Neuronal stem cell (in vitro differentiated cells): ENCODE measurements around the gene FOXD4L1.
"Not testable (repeated sequence)": the region's sequence is repeated elsewhere in the genome, so short reads cannot be mapped to it uniquely, and the experiment has no call there.

ENCODE experiments used
- DNase-seq: peaks from one replicate; pipeline ENCODE4 v3.0.0-alpha.2; 2013; ENCODE audit warnings: low spot score
- H2AFZ ChIP-seq: one replicate; pipeline ENCODE4 v1.6.1; 2013; ENCODE audit warnings: mild to moderate bottlenecking, low read length, inconsistent platforms
- H2AK5ac ChIP-seq: 2 replicates; pipeline ENCODE4 v1.6.1; 2013; ENCODE audit warnings: low read depth, mild to moderate bottlenecking, inconsistent platforms, low read length, moderate library complexity, mixed read lengths
- H2BK120ac ChIP-seq: 2 replicates; pipeline ENCODE4 v1.6.1; 2013; ENCODE audit warnings: low read depth, mild to moderate bottlenecking, inconsistent platforms, low read length, moderate library complexity, mixed read lengths
- H2BK12ac ChIP-seq: one replicate; pipeline ENCODE4 v1.6.1; 2013; ENCODE audit warnings: low read length, inconsistent platforms
- H2BK15ac ChIP-seq: 2 replicates; pipeline ENCODE4 v1.6.1; 2013; ENCODE audit warnings: mild to moderate bottlenecking, low read length, inconsistent platforms, mixed read lengths
- H2BK5ac ChIP-seq: one replicate; pipeline ENCODE4 v1.6.1; 2013; ENCODE audit warnings: inconsistent platforms, mild to moderate bottlenecking, low read length, moderate library complexity
- H3K14ac ChIP-seq: one replicate; pipeline ENCODE4 v1.6.1; 2013; ENCODE audit warnings: low read length, inconsistent platforms
- H3K18ac ChIP-seq: 2 replicates; pipeline ENCODE4 v1.6.1; 2013; ENCODE audit warnings: low read length, inconsistent platforms
- H3K23ac ChIP-seq: 2 replicates; pipeline ENCODE4 v1.6.1; 2013; ENCODE audit warnings: low read depth, mild to moderate bottlenecking, mixed read lengths, low read length, inconsistent platforms; ENCODE audit not compliant: poor library complexity
- H3K27ac ChIP-seq: replicated peaks from 3 replicates; pipeline ENCODE4 v1.5.1; 2013; ENCODE audit warnings: low read length, inconsistent platforms
- H3K27me3 ChIP-seq, 3 experiments: 2 replicates each; pipeline ENCODE4 v1.6.1; 2013; ENCODE audit warnings: low read length in 3 of 3, mild to moderate bottlenecking in 2 of 3, inconsistent platforms in 1 of 3, low read depth in 1 of 3, mixed read lengths in 1 of 3, moderate library complexity in 1 of 3; ENCODE audit not compliant: control insufficient read depth in 3 of 3, insufficient read depth in 3 of 3
- H3K36me3 ChIP-seq, 2 donors: replicated peaks in 1 of 2; 2 replicates each; pipeline ENCODE4 v1.6.1; 2013; ENCODE audit warnings: low read length in 2 of 2; ENCODE audit not compliant: control insufficient read depth in 2 of 2, insufficient read depth in 2 of 2
- H3K4ac ChIP-seq: 2 replicates; pipeline ENCODE4 v1.6.1; 2013; ENCODE audit warnings: inconsistent platforms, mild to moderate bottlenecking, low read length, moderate library complexity
- H3K4me1 ChIP-seq, 2 donors: 1 replicate in 1 of 2; 2 replicates in 1 of 2; pipeline ENCODE4 v1.6.1; 2013; ENCODE audit warnings: low read length in 2 of 2, low read depth in 1 of 2; ENCODE audit not compliant: control insufficient read depth in 2 of 2, insufficient read depth in 1 of 2
- H3K4me2 ChIP-seq: one replicate; pipeline ENCODE4 v1.6.1; 2013; ENCODE audit warnings: mild to moderate bottlenecking, low read length, inconsistent platforms; ENCODE audit not compliant: insufficient read depth, poor library complexity, severe bottlenecking
- H3K4me3 ChIP-seq, 2 donors: 2 replicates each; pipeline ENCODE4 v1.5.1; 2013; ENCODE audit warnings: low read length in 2 of 2, mild to moderate bottlenecking in 2 of 2, inconsistent platforms in 1 of 2, moderate library complexity in 1 of 2
- H3K79me1 ChIP-seq: one replicate; pipeline ENCODE4 v1.6.1; 2013; ENCODE audit warnings: low read depth, mild to moderate bottlenecking, inconsistent platforms, low read length, moderate library complexity
- H3K9ac ChIP-seq: one replicate; pipeline ENCODE4 v1.6.1; 2013; ENCODE audit warnings: mild to moderate bottlenecking, low read depth, low read length, inconsistent platforms; ENCODE audit not compliant: poor library complexity
- H3K9me3 ChIP-seq, 2 donors: replicated peaks in 1 of 2; 2 replicates each; pipeline versions ENCODE3 to v1.6.1; 2013; ENCODE audit warnings: low read length in 2 of 2, mild to moderate bottlenecking in 2 of 2, inconsistent platforms in 1 of 2, low read depth in 1 of 2, mixed read lengths in 1 of 2, moderate library complexity in 1 of 2; ENCODE audit not compliant: control insufficient read depth in 2 of 2, insufficient read depth in 1 of 2
- H4K8ac ChIP-seq: one replicate; pipeline ENCODE4 v1.6.1; 2013; ENCODE audit warnings: low read depth, mild to moderate bottlenecking, inconsistent platforms, low read length, moderate library complexity
- H4K91ac ChIP-seq: one replicate; pipeline ENCODE4 v1.6.1; 2013; ENCODE audit warnings: low read length, low read depth, mild to moderate bottlenecking, inconsistent platforms; ENCODE audit not compliant: poor library complexity
- WGBS, 2 donors: extraction: QIAGEN DNeasy Blood & Tissue Kit; methylation state at CpG; one replicate each; pipeline ENCODE4 v1.1.7; 2013; ENCODE audit warnings: missing lambda C conversion rate in 2 of 2, mixed read lengths in 1 of 2; ENCODE audit not compliant: insufficient read length in 2 of 2, insufficient replicate concordance in 1 of 2; ENCODE audit errors: extremely low coverage in 2 of 2; 5-methylcytosine and 5-hydroxymethylcytosine counted together

FOXD4L1 gene

GRCh38 chr2:113515457-113515856 lies 17.0 kb downstream of the FOXD4L1 start:
- no CpG with 5 or more reads among the region's 8 CpGs for WGBS, 2 donors

DNA sequence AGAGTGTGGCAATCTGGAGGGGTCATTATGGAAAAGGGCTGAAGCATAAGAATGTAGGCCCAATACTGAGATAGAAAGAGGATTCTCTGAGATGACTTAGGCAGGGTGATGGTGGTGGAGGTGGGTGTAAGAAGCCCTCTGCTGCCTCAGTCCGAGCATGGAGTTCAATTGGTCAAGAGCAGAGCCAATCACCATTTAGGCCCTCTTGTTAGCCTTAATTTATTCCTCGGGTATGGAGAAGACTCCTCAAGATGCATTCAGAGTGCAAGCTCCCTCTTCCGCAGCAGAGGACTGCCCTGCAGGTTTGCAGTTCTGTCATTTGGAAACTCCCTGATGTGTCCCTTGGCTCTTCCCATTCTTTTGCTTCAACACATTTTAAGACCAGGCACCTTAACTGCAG lies 17.5 kb downstream of the FOXD4L1 start:
- not testable (repeated sequence) for H3K18ac ChIP-seq, H3K79me1 ChIP-seq, H4K8ac ChIP-seq, H3K27ac ChIP-seq, H3K23ac ChIP-seq, H3K4me3 ChIP-seq, DNase-seq, H3K4me2 ChIP-seq, H3K14ac ChIP-seq, H2BK120ac ChIP-seq, H2BK5ac ChIP-seq, H3K4ac ChIP-seq, H3K9ac ChIP-seq, H2AFZ ChIP-seq, H3K27me3 ChIP-seq, H4K91ac ChIP-seq, H2BK15ac ChIP-seq, H3K36me3 ChIP-seq, H2BK12ac ChIP-seq, H2AK5ac ChIP-seq, H3K9me3 ChIP-seq, H3K4me1 ChIP-seq
- no CpG with 5 or more reads among the region's 3 CpGs for WGBS, 2 donors

More at GRCh38 chr2:113515457-113515856, 17.0 kb downstream of the FOXD4L1 start:
- not testable (repeated sequence) for H3K14ac ChIP-seq, H3K4ac ChIP-seq, H3K4me3 ChIP-seq, H3K27ac ChIP-seq, H3K79me1 ChIP-seq, H2BK12ac ChIP-seq, H3K9ac ChIP-seq, H3K4me1 ChIP-seq, H3K9me3 ChIP-seq, H4K91ac ChIP-seq, H2BK15ac ChIP-seq, H3K18ac ChIP-seq, H3K36me3 ChIP-seq, H3K23ac ChIP-seq, H2AFZ ChIP-seq, H2BK120ac ChIP-seq, DNase-seq, H2AK5ac ChIP-seq, H4K8ac ChIP-seq, H3K27me3 ChIP-seq, H2BK5ac ChIP-seq, H3K4me2 ChIP-seq

DNA sequence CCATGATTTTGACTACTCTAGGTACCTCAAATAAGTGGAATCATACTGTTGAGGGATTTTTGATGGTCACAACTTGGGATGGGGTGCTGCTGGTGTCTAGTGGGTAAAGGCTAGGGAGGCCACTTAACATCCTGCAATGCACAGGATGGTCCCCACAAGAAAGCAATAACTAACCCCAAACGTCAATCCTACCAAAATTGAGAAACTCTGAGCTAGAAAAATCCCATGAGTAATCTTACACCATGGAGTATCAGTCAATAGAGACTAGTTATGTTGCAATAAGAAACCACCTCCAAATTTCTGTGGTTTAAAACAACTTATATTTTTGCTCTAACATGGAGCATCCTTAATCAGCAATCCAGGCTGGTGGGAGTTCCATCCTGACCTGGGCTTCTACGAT lies 18.6 kb downstream of the FOXD4L1 start:
- not testable (repeated sequence) for DNase-seq, H2BK5ac ChIP-seq, H3K18ac ChIP-seq, H3K23ac ChIP-seq, H2BK12ac ChIP-seq, H3K36me3 ChIP-seq, H4K8ac ChIP-seq, H2AFZ ChIP-seq, H3K9me3 ChIP-seq, H2BK120ac ChIP-seq, H3K9ac ChIP-seq, H3K4me1 ChIP-seq, H4K91ac ChIP-seq, H3K27ac ChIP-seq, H3K4me3 ChIP-seq, H2BK15ac ChIP-seq, H3K14ac ChIP-seq, H3K79me1 ChIP-seq, H3K27me3 ChIP-seq, H3K4ac ChIP-seq, H2AK5ac ChIP-seq, H3K4me2 ChIP-seq
- WGBS, 2 donors, result no CpG with 5 or more reads among the region's 2 CpGs

- H4K91ac ChIP-seq, H4K8ac ChIP-seq, H2AK5ac ChIP-seq, H3K23ac ChIP-seq, H3K14ac ChIP-seq, H3K27ac ChIP-seq, H3K79me1 ChIP-seq, H2BK15ac ChIP-seq, H2BK5ac ChIP-seq, DNase-seq, H3K4me2 ChIP-seq, H3K4me3 ChIP-seq, H3K4me1 ChIP-seq, H3K18ac ChIP-seq, H2BK120ac ChIP-seq, H3K27me3 ChIP-seq, H2BK12ac ChIP-seq, H3K4ac ChIP-seq, H2AFZ ChIP-seq, H3K36me3 ChIP-seq, H3K9me3 ChIP-seq, H3K9ac ChIP-seq: not testable (repeated sequence)
- no CpG with 5 or more reads among the region's 6 CpGs for WGBS, 2 donors
Measured at GRCh38 chr2:113520837-113521236, 22.4 kb downstream of the FOXD4L1 start.
